Measurements from ENCODE around the gene NACC1. TPM values are rescaled to one million over a fixed set of nuclear protein-coding genes. Genes with fewer than 3 reads are reported as not detected.

The NACC1 gene
- total and polyA plus RNA-seq, 2 donors from 2014 or later, result 16.7 to 46.1 TPM

DNA sequence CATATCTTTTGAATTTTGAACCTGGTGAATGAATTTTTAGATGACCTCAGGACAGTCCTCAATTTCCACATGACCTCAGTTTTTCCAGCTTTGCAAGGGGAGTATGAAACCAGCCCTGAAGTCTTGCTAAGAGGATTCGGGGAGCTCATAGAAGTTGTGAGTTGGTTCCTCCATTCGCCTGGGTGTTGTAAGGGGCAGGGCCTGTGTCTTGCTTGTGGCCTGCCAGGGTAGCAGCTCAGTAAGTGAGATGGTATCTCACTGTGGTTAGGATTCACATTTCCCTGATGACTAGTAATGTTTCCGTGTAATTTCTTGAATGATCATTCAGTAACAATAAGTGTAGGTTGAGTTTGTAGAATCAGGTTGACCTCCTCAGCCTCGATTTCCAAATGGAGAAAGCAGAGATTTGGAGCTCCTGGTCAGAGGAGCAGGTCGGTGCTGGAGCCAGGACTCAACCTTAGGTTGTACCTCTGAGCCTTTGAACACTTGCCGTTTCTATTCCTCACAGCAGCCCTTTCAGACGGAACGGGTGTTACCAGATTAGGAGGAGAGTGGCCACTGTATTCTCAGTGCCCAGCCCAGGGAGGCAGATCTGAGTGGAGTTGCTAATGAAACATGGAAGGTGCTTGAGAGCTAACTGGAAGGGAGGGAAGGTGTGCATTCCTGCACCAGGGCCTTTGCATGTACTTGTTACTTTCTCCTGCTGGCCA lies 14.6 kb downstream of the NACC1 start:
- intact Hi-C loops (cut with DNase I), result no loop called here
- H3K27ac ChIP-seq (ENCODE audit: low read depth in 2 of 2, low read length in 2 of 2), result no peak overlapping the region
- no peaks in the 10 kb centered on the region for H3K9me3 ChIP-seq (ENCODE audit: control insufficient read depth in 2 of 3, insufficient read depth in 1 of 3, low read length in 3 of 3)
- no peak overlapping the region for H3K9ac ChIP-seq (ENCODE audit: low read length in 3 of 3)
- H3K4me3 ChIP-seq (ENCODE audit: low read length in 3 of 3), result no peak overlapping the region
- peaks cover 0 to 6% (median 6%) of the 10 kb centered on the region in 3 donors for H3K36me3 ChIP-seq (ENCODE audit: control insufficient read depth in 2 of 3, insufficient read depth in 3 of 3, low read length in 3 of 3)
- no peak for FAIRE-seq
- H3K27me3 ChIP-seq (ENCODE audit: control insufficient read depth, insufficient read depth, low read length), result no peaks in the 10 kb centered on the region
- H3K4me1 ChIP-seq (ENCODE audit: control insufficient read depth in 2 of 3, insufficient read depth in 2 of 3, low read depth in 1 of 3, low read length in 3 of 3), result no peaks in the 10 kb centered on the region
- TF ChIP-seq, protein P1, sequence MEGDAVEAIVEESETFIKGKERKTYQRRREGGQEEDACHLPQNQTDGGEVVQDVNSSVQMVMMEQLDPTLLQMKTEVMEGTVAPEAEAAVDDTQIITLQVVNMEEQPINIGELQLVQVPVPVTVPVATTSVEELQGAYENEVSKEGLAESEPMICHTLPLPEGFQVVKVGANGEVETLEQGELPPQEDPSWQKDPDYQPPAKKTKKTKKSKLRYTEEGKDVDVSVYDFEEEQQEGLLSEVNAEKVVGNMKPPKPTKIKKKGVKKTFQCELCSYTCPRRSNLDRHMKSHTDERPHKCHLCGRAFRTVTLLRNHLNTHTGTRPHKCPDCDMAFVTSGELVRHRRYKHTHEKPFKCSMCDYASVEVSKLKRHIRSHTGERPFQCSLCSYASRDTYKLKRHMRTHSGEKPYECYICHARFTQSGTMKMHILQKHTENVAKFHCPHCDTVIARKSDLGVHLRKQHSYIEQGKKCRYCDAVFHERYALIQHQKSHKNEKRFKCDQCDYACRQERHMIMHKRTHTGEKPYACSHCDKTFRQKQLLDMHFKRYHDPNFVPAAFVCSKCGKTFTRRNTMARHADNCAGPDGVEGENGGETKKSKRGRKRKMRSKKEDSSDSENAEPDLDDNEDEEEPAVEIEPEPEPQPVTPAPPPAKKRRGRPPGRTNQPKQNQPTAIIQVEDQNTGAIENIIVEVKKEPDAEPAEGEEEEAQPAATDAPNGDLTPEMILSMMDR (IDR thresholded peaks at IDR 0.05; ENCODE audit: borderline replicate concordance, extremely low read depth, insufficient read depth), result no peak
- no peak for DNase-seq

DNA sequence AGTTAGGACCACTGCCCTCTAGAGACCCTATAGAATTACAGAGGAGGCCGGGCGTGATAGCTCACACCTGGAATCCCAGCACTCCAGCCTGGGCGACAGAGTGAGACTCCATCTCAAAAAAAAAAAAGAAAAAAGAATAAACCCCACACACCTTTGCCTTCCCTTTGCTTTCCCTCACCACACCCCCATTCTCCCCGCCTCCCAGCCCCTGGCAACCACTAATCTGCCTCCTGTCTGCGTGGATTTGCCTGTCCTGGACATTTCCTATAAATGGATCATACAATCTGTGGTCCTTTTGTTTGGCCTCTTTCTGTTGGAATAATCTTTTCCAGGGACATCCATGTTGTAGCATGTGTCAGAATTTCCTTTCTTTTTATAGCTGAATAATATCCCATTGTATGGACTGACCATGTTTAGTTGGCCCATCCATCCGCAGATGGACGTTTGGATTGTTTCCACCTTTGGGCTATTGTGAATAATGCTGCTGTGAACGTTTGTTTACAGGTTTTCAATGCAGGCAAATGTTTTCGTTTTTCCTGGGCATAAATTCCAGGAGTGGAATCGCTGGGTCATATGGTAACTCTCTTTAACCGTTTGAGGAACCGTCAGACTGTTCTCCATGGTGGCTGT lies 15.3 kb downstream of the NACC1 start:
- no peak for DNase-seq
- no peaks in the 10 kb centered on the region for H3K27me3 ChIP-seq (ENCODE audit: control insufficient read depth, insufficient read depth, low read length)
- intact Hi-C loops (cut with DNase I), result no loop called here
- H3K9me3 ChIP-seq (ENCODE audit: control insufficient read depth in 2 of 3, insufficient read depth in 1 of 3, low read length in 3 of 3), result no peaks in the 10 kb centered on the region
- no peak overlapping the region for H3K9ac ChIP-seq (ENCODE audit: low read length in 3 of 3)
- H3K27ac ChIP-seq (ENCODE audit: low read depth in 2 of 2, low read length in 2 of 2), result no peak overlapping the region
- TF ChIP-seq, protein P1 (IDR thresholded peaks at IDR 0.05; ENCODE audit: borderline replicate concordance, extremely low read depth, insufficient read depth), result no peak
- H3K4me3 ChIP-seq (ENCODE audit: low read length in 3 of 3), result no peak overlapping the region
- no peak for FAIRE-seq
- H3K36me3 ChIP-seq (ENCODE audit: control insufficient read depth in 2 of 3, insufficient read depth in 3 of 3, low read length in 3 of 3), result peaks cover 0 to 9% (median 6%) of the 10 kb centered on the region in 3 donors
- no peaks in the 10 kb centered on the region for H3K4me1 ChIP-seq (ENCODE audit: control insufficient read depth in 2 of 3, insufficient read depth in 2 of 3, low read depth in 1 of 3, low read length in 3 of 3)

DNA sequence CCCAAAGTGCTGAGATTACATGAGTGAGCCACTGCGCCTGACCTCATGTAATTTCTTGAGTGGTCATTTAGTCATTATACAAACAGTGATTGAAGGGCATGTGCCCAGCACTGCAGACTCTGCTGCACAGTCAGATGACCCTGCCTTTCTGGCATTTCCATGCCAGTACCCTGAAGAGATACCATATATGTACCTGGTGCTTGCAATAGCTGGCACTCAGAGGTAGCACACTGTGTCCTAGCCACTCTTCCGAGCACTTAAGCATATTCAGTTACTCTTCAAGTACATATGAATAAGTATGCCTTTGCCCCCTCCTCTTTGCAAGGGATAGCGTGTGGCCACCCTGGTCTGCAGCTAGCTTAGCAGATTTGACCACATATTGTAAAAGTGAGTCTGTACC lies 16.6 kb downstream of the NACC1 start:
- Histone ChIP-seq H3K27me3 (ENCODE audit: control insufficient read depth, insufficient read depth, low read length) (no peaks in the 10 kb centered on the region), H3K4me1 (ENCODE audit: control insufficient read depth in 2 of 3, insufficient read depth in 2 of 3, low read depth in 1 of 3, low read length in 3 of 3) (no peaks in the 10 kb centered on the region), H3K9ac (ENCODE audit: low read length in 3 of 3) (no peak overlapping the region), H3K36me3 (ENCODE audit: control insufficient read depth in 2 of 3, insufficient read depth in 3 of 3, low read length in 3 of 3) (peaks cover 0 to 14% (median 6%) of the 10 kb centered on the region in 3 donors), H3K27ac (ENCODE audit: low read depth in 2 of 2, low read length in 2 of 2) (no peak overlapping the region), H3K9me3 (ENCODE audit: control insufficient read depth in 2 of 3, insufficient read depth in 1 of 3, low read length in 3 of 3) (no peaks in the 10 kb centered on the region), H3K4me3 (ENCODE audit: low read length in 3 of 3) (no peak overlapping the region)
- DNase-seq, result no peak
- TF ChIP-seq, protein P1 (IDR thresholded peaks at IDR 0.05; ENCODE audit: borderline replicate concordance, extremely low read depth, insufficient read depth), result no peak
- no peak for FAIRE-seq
- intact Hi-C loops (cut with DNase I), result no loop called here

All from kidney (tissue), 14 donors.